T-cell (primary cell): ENCODE measurements around the gene EIF4E2. TPM values are rescaled to one million over a fixed set of nuclear protein-coding genes. Genes with fewer than 3 reads are reported as not detected.

ENCODE experiments used
- ATAC-seq, 4 experiments: fragments of 200-7000 bp in 3 of 4; fragments of 150-1000 bp in 1 of 4; cut with Tn5 transposase; replicated peaks in 1 of 4; 1 replicate in 3 of 4; 2 replicates in 1 of 4; pipeline ENCODE4 v1.10.0; 2021; ENCODE audit warnings: moderate library complexity in 3 of 4, mild to moderate bottlenecking in 2 of 4, moderate number of reproducible peaks in 1 of 4
- CTCF ChIA-PET, 2 donors: fragments of 300-600 bp; sonication (Branson Sonifier 250); formaldehyde crosslinking; loops; one replicate each; lab custom pipeline; 2022; ENCODE audit warnings: antibody characterized with exemption in 2 of 2; lab: Charles Lee
- POLR2A ChIA-PET, 2 donors: fragments of 300-600 bp; sonication (Branson Sonifier 250); formaldehyde crosslinking; loops; one replicate each; lab custom pipeline; 2022; ENCODE audit warnings: antibody characterized with exemption in 2 of 2; lab: Charles Lee
- DNase-seq, 35 experiments: peaks; one replicate each; pipeline versions ENCODE4 v3.0.0 to v3.0.0-alpha.2; 2013 to 2023
- H3K27ac ChIP-seq: one replicate; pipeline ENCODE4 v1.5.1; 2013; ENCODE audit warnings: low read length
- H3K27me3 ChIP-seq, 2 experiments: replicated peaks in 1 of 2; 1 replicate in 1 of 2; 2 replicates in 1 of 2; pipeline versions ENCODE4 v1.6.1 to v1.7.0; 2013; ENCODE audit warnings: low read length in 1 of 2, mixed read lengths in 1 of 2; ENCODE audit not compliant: control insufficient read depth in 2 of 2, insufficient read depth in 2 of 2; ENCODE audit errors: extremely low read depth in 1 of 2
- H3K36me3 ChIP-seq, 2 donors: 1 replicate in 1 of 2; 2 replicates in 1 of 2; pipeline versions ENCODE4 v1.6.1 to v1.7.0; 2013; ENCODE audit warnings: low read length in 1 of 2; ENCODE audit not compliant: control insufficient read depth in 2 of 2, insufficient read depth in 1 of 2; ENCODE audit errors: extremely low read depth in 1 of 2
- H3K4me1 ChIP-seq, 2 experiments: 1 replicate in 1 of 2; 2 replicates in 1 of 2; pipeline versions ENCODE4 v1.6.1 to v1.7.0; 2013; ENCODE audit warnings: low read length in 2 of 2, mixed read lengths in 1 of 2; ENCODE audit not compliant: insufficient read depth in 2 of 2, control insufficient read depth in 1 of 2; ENCODE audit errors: extremely low read depth in 1 of 2
- H3K4me3 ChIP-seq, 2 donors: 1 replicate in 1 of 2; 2 replicates in 1 of 2; pipeline versions ENCODE4 v1.5.1 to v1.7.0; 2013; ENCODE audit warnings: mild to moderate bottlenecking in 2 of 2, low read length in 1 of 2, moderate library complexity in 1 of 2; ENCODE audit not compliant: control insufficient read depth in 1 of 2; ENCODE audit errors: extremely low read depth in 1 of 2
- H3K9me3 ChIP-seq: 2 replicates; pipeline ENCODE4 v1.7.0; 2013
- H3K27ac Mint-ChIP-seq, 2 donors: one replicate each; pipeline ENCODE4 v1.8.0; 2020 to 2021; ENCODE audit warnings: mild to moderate bottlenecking in 2 of 2, mixed read lengths in 2 of 2
- H3K27me3 Mint-ChIP-seq, 2 donors: one replicate each; pipeline ENCODE4 v1.8.0; 2021 to 2022; ENCODE audit warnings: mixed read lengths in 2 of 2
- H3K36me3 Mint-ChIP-seq: one replicate; pipeline ENCODE4 v1.8.0; 2021; ENCODE audit warnings: mixed read lengths
- H3K4me1 Mint-ChIP-seq, 3 donors: one replicate each; pipeline ENCODE4 v1.8.0; 2020 to 2022; ENCODE audit warnings: mixed read lengths in 3 of 3, mild to moderate bottlenecking in 1 of 3
- H3K4me3 Mint-ChIP-seq, 3 donors: one replicate each; pipeline ENCODE4 v1.8.0; 2020 to 2022; ENCODE audit warnings: mild to moderate bottlenecking in 3 of 3, mixed read lengths in 3 of 3, moderate library complexity in 3 of 3
- H3K9me3 Mint-ChIP-seq, 3 donors: one replicate each; pipeline ENCODE4 v1.8.0; 2020 to 2022; ENCODE audit warnings: mixed read lengths in 3 of 3
- WGBS: methylation state at CpG from one replicate; pipeline ENCODE4 v1.1.5; 2013; ENCODE audit warnings: missing lambda C conversion rate; ENCODE audit not compliant: insufficient coverage; 5-methylcytosine and 5-hydroxymethylcytosine counted together
- total RNA-seq, 35 experiments: library from RNA in 6 of 35; stranded (reverse) in 6 of 35; fragments of 120-200 nt in 1 of 35; gene quantifications; one replicate each; pipeline versions ENCODE4 v1.2.1 to v1.2.4 and lab custom pipeline; 2013 to 2026

Gene EIF4E2
- total RNA-seq, 5 donors from 2014 or later (not counting 1 experiment from before 2014, with no cell fraction given), result 49.5 to 60.9 (median 55.3) TPM

DNA sequence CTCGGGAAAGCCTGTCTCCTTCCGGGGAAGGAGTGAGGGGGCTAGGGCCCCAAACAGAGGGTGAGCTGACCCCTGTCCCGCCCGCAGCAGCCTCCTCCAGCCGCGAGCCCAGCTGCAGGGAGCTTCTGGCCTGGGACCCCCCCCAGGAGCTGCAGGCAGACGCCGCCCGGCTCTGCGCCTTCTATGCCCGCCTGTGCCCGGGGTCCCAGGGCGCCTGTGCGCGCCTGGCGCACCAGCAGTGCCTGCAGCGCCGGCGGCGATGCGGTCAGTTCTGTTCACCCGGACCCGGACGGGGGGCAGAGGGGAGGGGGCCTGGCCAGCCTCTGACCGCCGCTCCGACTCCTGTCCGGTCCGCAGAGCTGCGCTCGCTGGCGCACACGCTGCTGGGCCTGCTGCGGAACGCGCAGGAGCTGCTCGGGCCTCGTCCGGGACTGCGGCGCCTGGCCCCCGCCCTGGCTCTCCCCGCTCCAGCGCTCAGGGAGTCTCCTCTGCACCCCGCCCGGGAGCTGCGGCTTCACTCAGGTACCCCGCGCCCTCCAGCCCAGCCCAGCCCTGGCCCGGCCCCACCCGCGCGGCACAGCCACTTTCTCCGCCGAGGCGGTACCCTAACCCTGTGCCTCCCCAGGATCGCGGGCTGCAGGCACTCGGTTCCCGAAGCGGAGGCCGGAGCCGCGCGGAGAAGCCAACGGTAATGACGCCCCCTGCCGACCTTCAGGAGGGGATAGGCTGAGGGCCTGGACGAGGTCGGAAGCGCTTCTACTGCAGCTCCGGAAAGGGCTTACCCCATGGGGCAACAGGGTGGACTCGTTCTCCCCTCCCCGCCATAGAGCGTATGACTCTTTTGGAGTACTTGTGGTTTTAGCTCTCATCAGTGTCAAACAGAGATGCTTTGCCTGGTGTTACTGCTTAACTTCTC is 26.5 kb upstream of the EIF4E2 start:
- peak overlapping the region in 1 of 3 donors; percentile 71 for H3K4me3 Mint-ChIP-seq

DNA sequence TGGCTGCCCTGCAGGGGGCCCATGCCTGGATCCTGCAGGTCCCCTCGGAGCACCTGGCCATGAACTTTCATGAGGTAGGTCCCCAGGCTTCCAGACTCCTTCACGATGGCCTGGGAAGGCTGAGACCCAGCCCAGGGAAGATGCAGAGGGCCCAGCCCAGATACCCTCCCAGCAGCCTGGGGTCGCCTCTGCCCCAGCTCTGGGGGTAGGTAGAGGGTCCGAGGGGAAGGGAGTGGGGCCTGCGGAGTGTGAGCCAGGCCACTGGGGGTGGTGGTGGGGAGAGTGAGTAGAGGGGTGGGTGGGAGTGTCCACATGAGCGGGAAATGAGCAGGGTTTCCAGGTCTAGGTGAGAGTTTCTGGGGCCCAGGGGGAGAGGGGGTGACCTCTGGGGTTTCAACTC is 25.7 kb upstream of the EIF4E2 start:
- 64% methylated on average over 5 of the region's 6 CpGs for WGBS
- Mint-ChIP-seq H3K9me3 (no peaks in the 10 kb centered on the region), H3K4me1 (peaks cover 14 to 26% (median 21%) of the 10 kb centered on the region in 3 donors), H3K36me3 (no peaks in the 10 kb centered on the region), H3K27ac (no peak overlapping the region), H3K4me3 (peak overlapping the region in 1 of 3 donors; percentile 42), H3K27me3 (peaks cover 31 to 54% of the 10 kb centered on the region in 2 donors)
- no peak for DNase-seq
- peaks cover 0 to 43% of the 10 kb centered on the region in 2 experiments for H3K4me1 ChIP-seq
- H3K27me3 ChIP-seq, result peaks cover 2 to 90% of the 10 kb centered on the region in 2 experiments
- POLR2A ChIA-PET, result no interaction called here
- no peaks in the 10 kb centered on the region for H3K9me3 ChIP-seq
- no peak for ATAC-seq
- CTCF ChIA-PET, result no interaction called here
- no peak overlapping the region for H3K4me3 ChIP-seq
- no peaks in the 10 kb centered on the region for H3K36me3 ChIP-seq
- no peak overlapping the region for H3K27ac ChIP-seq

More for the DNA sequence above, 26.5 kb upstream of the EIF4E2 start:
- Histone ChIP-seq H3K27me3 (peaks cover 2 to 92% of the 10 kb centered on the region in 2 experiments), H3K4me3 (peak overlapping the region in 1 of 2 donors; percentile 25), H3K27ac (no peak overlapping the region), H3K4me1 (peaks cover 0 to 39% of the 10 kb centered on the region in 2 experiments), H3K36me3 (no peaks in the 10 kb centered on the region), H3K9me3 (no peaks in the 10 kb centered on the region)
- Mint-ChIP-seq H3K4me1 (peaks cover 10 to 21% (median 17%) of the 10 kb centered on the region in 3 donors), H3K9me3 (no peaks in the 10 kb centered on the region), H3K27me3 (peaks cover 33 to 59% of the 10 kb centered on the region in 2 donors), H3K27ac (no peak overlapping the region), H3K36me3 (no peaks in the 10 kb centered on the region)
- 3% methylated on average over 72 of the region's 75 CpGs for WGBS
- peak in 1 of 35 experiments; percentile 32 for DNase-seq
- ChIA-PET POLR2A (no interaction called here), CTCF (no interaction called here)
- ATAC-seq, result peak in 2 of 4 experiments; percentile 18 to 26

DNA sequence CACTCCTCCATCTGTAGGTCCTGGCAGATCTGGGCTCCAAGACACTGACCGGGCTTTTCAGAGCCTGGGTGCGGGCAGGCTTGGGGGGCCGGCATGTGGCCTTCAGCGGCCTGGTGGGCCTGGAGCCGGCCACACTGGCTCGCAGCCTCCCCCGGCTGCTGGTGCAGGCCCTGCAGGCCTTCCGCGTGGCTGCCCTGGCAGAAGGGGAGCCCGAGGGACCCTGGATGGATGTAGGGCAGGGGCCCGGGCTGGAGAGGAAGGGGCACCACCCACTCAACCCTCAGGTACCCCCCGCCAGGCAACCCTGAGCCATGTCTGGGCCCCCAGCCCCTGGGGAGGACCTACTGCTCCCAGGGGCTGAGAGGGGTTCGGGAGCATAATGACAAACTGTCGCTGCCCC is 25.3 kb upstream of the EIF4E2 start:
- Mint-ChIP-seq H3K9me3 (no peaks in the 10 kb centered on the region), H3K4me1 (peaks cover 14 to 26% (median 21%) of the 10 kb centered on the region in 3 donors), H3K4me3 (no peak overlapping the region), H3K27ac (no peak overlapping the region), H3K27me3 (peaks cover 30 to 53% of the 10 kb centered on the region in 2 donors), H3K36me3 (no peaks in the 10 kb centered on the region)
- Histone ChIP-seq H3K4me3 (no peak overlapping the region), H3K27me3 (peaks cover 2 to 89% of the 10 kb centered on the region in 2 experiments), H3K27ac (no peak overlapping the region), H3K4me1 (peaks cover 0 to 43% of the 10 kb centered on the region in 2 experiments), H3K9me3 (no peaks in the 10 kb centered on the region), H3K36me3 (no peaks in the 10 kb centered on the region)
- ATAC-seq, result no peak
- CTCF ChIA-PET, result interaction anchor here in 1 of 2 donors (0.7 kb wide), 1 partner anchor 13 kb away, joined by 3 read pairs; no protein-coding TSS in a partner anchor
- no peak for DNase-seq
- POLR2A ChIA-PET, result no interaction called here
- 100% methylated on average over 4 of the region's 14 CpGs for WGBS

DNA sequence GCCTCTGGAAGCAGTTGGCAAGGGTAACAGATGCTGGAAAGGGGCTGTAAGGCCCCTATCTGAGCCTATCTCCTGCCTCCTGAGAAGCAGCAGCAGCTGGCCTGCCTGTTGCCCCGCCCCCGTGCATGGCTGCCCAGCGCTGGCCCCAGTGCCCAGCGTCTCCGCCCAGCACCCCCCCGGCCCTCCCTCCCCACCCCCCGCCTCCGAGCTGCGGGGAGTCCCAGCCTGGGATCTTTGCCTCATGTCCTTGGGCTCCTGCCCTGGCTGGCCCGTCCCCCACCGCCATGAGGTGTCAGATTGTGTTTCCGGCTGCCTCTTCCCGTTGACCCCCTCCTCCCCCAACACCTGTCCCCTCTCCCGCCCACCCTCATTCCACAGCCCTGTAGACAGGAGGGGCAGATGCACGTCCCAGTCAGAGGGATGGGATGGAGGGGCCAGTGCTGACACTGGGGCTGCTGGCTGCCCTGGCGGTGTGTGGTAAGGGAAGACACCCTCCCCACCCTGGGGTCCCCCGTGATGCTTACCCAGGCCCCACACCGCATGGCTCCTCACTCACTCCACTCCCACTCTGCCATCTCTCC is 24.6 kb upstream of the EIF4E2 start, which contains the start of gene CHRND:
Gene CHRND, plus strand, starts transcription at position 370 of the 581 bp plus-strand sequence. Its CDS starts 56 bp downstream, at position 426.
- H3K4me1 Mint-ChIP-seq, result peaks cover 14 to 26% (median 21%) of the 10 kb centered on the region in 3 donors
- H3K36me3 ChIP-seq, result no peaks in the 10 kb centered on the region
- no peaks in the 10 kb centered on the region for H3K9me3 Mint-ChIP-seq
- H3K27me3 Mint-ChIP-seq, result peaks cover 23 to 54% of the 10 kb centered on the region in 2 donors
- DNase-seq (no peak), ATAC-seq (no peak)
- no peaks in the 10 kb centered on the region for H3K36me3 Mint-ChIP-seq
- ChIA-PET POLR2A (no interaction called here), CTCF (interaction anchor here in 1 of 2 donors (0.7 kb wide), 1 partner anchor 12 kb away, joined by 3 read pairs; no protein-coding TSS in a partner anchor)
- H3K4me3 ChIP-seq, result no peak within 1 kb of the TSS
- H3K27ac Mint-ChIP-seq, result no peak within 1 kb of the TSS
- H3K27me3 ChIP-seq, result peaks cover 2 to 89% of the 10 kb centered on the region in 2 experiments
- H3K9me3 ChIP-seq, result no peaks in the 10 kb centered on the region
- WGBS, result 67% methylated on average over 2 of the region's 18 CpGs
- H3K27ac ChIP-seq, result no peak within 1 kb of the TSS
- H3K4me3 Mint-ChIP-seq, result no peak within 1 kb of the TSS
- H3K4me1 ChIP-seq, result peaks cover 0 to 43% of the 10 kb centered on the region in 2 experiments

DNA sequence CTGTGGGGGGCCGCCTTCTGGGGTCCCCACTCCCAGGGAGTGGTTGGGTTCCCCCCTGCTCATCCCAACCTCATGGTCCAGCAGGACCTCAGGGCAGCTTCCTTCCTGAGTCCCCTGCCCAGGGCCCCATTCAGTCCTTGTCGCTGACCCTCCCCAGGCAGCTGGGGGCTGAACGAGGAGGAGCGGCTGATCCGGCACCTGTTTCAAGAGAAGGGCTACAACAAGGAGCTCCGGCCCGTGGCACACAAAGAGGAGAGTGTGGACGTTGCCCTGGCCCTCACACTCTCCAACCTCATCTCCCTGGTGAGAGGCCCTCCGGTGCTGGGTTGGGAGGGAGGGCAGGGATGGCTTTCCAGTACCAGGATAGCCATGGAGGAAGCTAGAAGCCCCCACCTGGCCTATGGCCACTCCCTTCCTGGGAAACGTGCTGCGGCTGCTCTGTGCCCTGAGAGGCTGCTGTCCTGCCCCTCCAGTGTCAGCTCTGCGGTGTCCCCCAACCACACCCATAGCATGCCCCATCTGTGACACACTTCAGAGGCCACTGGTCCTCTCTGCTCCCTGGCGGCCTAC is 24.0 kb upstream of the EIF4E2 start:
- Histone ChIP-seq H3K4me3 (no peak overlapping the region), H3K36me3 (no peaks in the 10 kb centered on the region), H3K4me1 (peaks cover 0 to 42% of the 10 kb centered on the region in 2 experiments), H3K9me3 (no peaks in the 10 kb centered on the region), H3K27me3 (peaks cover 2 to 89% of the 10 kb centered on the region in 2 experiments), H3K27ac (no peak overlapping the region)
- no peak for ATAC-seq
- ChIA-PET CTCF (interaction anchor here in 1 of 2 donors (0.6 kb wide), 1 partner anchor 597 kb away, joined by 3 read pairs; no protein-coding TSS in a partner anchor), POLR2A (no interaction called here)
- Mint-ChIP-seq H3K4me3 (no peak overlapping the region), H3K4me1 (peaks cover 14 to 25% (median 19%) of the 10 kb centered on the region in 3 donors), H3K27me3 (peaks cover 21 to 52% of the 10 kb centered on the region in 2 donors), H3K27ac (no peak overlapping the region), H3K9me3 (no peaks in the 10 kb centered on the region), H3K36me3 (no peaks in the 10 kb centered on the region)
- no peak for DNase-seq
- WGBS, result 74% methylated on average over 8 of the region's 13 CpGs
